ENCODE data around the gene CBY1.
A peak's percentile ranks its signal among the peaks of the same experiment; 100 is the strongest.

The CBY1 gene

GRCh38 chr22:38707346-38707745 is 50.9 kb downstream of the CBY1 start:
- POLR2A ChIA-PET = no interaction called here
- CTCF ChIA-PET = interaction anchor here (0.9 to 3.6 kb wide), 9 partner anchors 8 to 655 kb away, joined by 3 to 14 read pairs (median 4); partner anchors contain the start of gene TOMM22
- no peak for TF ChIP-seq CTCF (IDR thresholded peaks at IDR 0.05; ENCODE audit: insufficient read depth, low read length, missing control alignments)
- DNase-seq (ENCODE audit: low read depth, low spot score) = no peak
- H3K4me3 ChIP-seq (ENCODE audit: low read depth, low read length) = peak overlapping the region; percentile 88

- no peak for DNase-seq (ENCODE audit: low read depth, low spot score)
- POLR2A ChIA-PET = no interaction called here
- TF ChIP-seq CTCF (IDR thresholded peaks at IDR 0.05; ENCODE audit: insufficient read depth, low read length, missing control alignments) = no peak
- H3K4me3 ChIP-seq (ENCODE audit: low read depth, low read length) = no peak overlapping the region
- CTCF ChIA-PET = interaction anchor here (1.0 to 3.6 kb wide), 9 partner anchors 8 to 61 kb away, joined by 3 to 14 read pairs (median 5); partner anchors contain the start of gene TOMM22
Measured at GRCh38 chr22:38707984-38708383, 51.5 kb downstream of the CBY1 start.

- ChIA-PET POLR2A (no interaction called here), CTCF (interaction anchor here (1.5 to 3.6 kb wide), 3 partner anchors 9 to 16 kb away, joined by 5 to 15 read pairs (median 13); no protein-coding TSS in a partner anchor)
- no peak for TF ChIP-seq CTCF (IDR thresholded peaks at IDR 0.05; ENCODE audit: insufficient read depth, low read length, missing control alignments)
- no peak for DNase-seq (ENCODE audit: low read depth, low spot score)
- H3K4me3 ChIP-seq (ENCODE audit: low read depth, low read length) = no peak overlapping the region
Measured at GRCh38 chr22:38709306-38709705, 52.9 kb downstream of the CBY1 start.

GRCh38 chr22:38710351-38710750 is 53.9 kb downstream of the CBY1 start:
- CTCF ChIA-PET = interaction anchor here (3.4 to 3.6 kb wide), 2 partner anchors 8 to 14 kb away, joined by 13 to 15 read pairs; no protein-coding TSS in a partner anchor
- no peak overlapping the region for H3K4me3 ChIP-seq (ENCODE audit: low read depth, low read length)
- no peak for TF ChIP-seq CTCF (IDR thresholded peaks at IDR 0.05; ENCODE audit: insufficient read depth, low read length, missing control alignments)
- POLR2A ChIA-PET = no interaction called here
- DNase-seq (ENCODE audit: low read depth, low spot score) = no peak

GRCh38 chr22:38710866-38711265 is 54.4 kb downstream of the CBY1 start:
- DNase-seq (ENCODE audit: low read depth, low spot score) = no peak
- POLR2A ChIA-PET = no interaction called here
- CTCF ChIA-PET = interaction anchor here (0.6 to 3.4 kb wide), 2 partner anchors 14 to 170 kb away, joined by 3 to 15 read pairs; no protein-coding TSS in a partner anchor
- TF ChIP-seq CTCF (IDR thresholded peaks at IDR 0.05; ENCODE audit: insufficient read depth, low read length, missing control alignments) = no peak
- H3K4me3 ChIP-seq (ENCODE audit: low read depth, low read length) = no peak overlapping the region

- DNase-seq (ENCODE audit: low read depth, low spot score) = no peak
- TF ChIP-seq CTCF (IDR thresholded peaks at IDR 0.05; ENCODE audit: insufficient read depth, low read length, missing control alignments) = no peak
- H3K4me3 ChIP-seq (ENCODE audit: low read depth, low read length) = no peak overlapping the region
- ChIA-PET POLR2A (no interaction called here), CTCF (interaction anchor here (1.1 to 3.4 kb wide), 3 partner anchors 8 to 13 kb away, joined by 4 to 15 read pairs (median 11); no protein-coding TSS in a partner anchor)
Measured at GRCh38 chr22:38712486-38713207, 56.2 kb downstream of the CBY1 start.
